HepG2 (cell line): Measurements from ENCODE around the gene GNG7. TPM values are rescaled to one million over a fixed set of nuclear protein-coding genes. Genes with fewer than 3 reads are reported as not detected.

Experiments used
- CAMTA2 ChIP-seq: sonication (generic); formaldehyde crosslinking; IDR thresholded peaks from 2 replicates; pipeline ENCODE4 v1.4.0; 2020; ENCODE audit warnings: mild to moderate bottlenecking, missing genetic modification reagents, borderline replicate concordance
- CENPT ChIP-seq: sonication (generic); formaldehyde crosslinking; IDR thresholded peaks from 2 replicates; pipeline ENCODE4 v1.8.0; 2022; ENCODE audit warnings: low read depth, mild to moderate bottlenecking, moderate library complexity, missing genetic modification reagents
- ESRRA ChIP-seq: sonication (generic); formaldehyde crosslinking; IDR thresholded peaks from 2 replicates; pipeline ENCODE4 v1.5.1; 2020; ENCODE audit warnings: mild to moderate bottlenecking, low read depth, missing genetic modification reagents
- HOXA7 ChIP-seq: sonication (generic); formaldehyde crosslinking; IDR thresholded peaks from 2 replicates; pipeline ENCODE4 v1.8.1; 2022; ENCODE audit warnings: mild to moderate bottlenecking, missing genetic modification reagents, moderate library complexity
- KAT8 ChIP-seq: IDR thresholded peaks from 2 replicates; pipeline ENCODE4 v1.6.1; 2016; ENCODE audit warnings: missing genetic modification reagents, missing compliant biosample characterization
- PITX1 ChIP-seq: sonication (generic); formaldehyde crosslinking; IDR thresholded peaks from 2 replicates; pipeline ENCODE4 v1.5.1; 2020; ENCODE audit warnings: mild to moderate bottlenecking, missing genetic modification reagents
- POLR2AphosphoS5 ChIP-seq: IDR thresholded peaks from 2 replicates; pipeline ENCODE4 v1.6.1; 2012; ENCODE audit warnings: low read depth, low read length
- RFXANK ChIP-seq: IDR thresholded peaks from 2 replicates; pipeline ENCODE4 v1.6.1; 2016
- TAF1 ChIP-seq: sonication (generic); formaldehyde crosslinking; IDR thresholded peaks from 2 replicates; pipeline ENCODE4 v1.4.0; 2020; ENCODE audit warnings: missing genetic modification reagents
- TMF1 ChIP-seq: sonication (generic); formaldehyde crosslinking; IDR thresholded peaks from 2 replicates; pipeline ENCODE4 v1.8.1; 2022; ENCODE audit warnings: low read depth, missing genetic modification reagents
- ZFP36L1 ChIP-seq: sonication (generic); formaldehyde crosslinking; IDR thresholded peaks from 2 replicates; pipeline ENCODE4 v1.8.0; 2022; ENCODE audit warnings: mild to moderate bottlenecking, missing genetic modification reagents, moderate library complexity
- ZNF335 ChIP-seq: sonication (generic); formaldehyde crosslinking; IDR thresholded peaks from 2 replicates; pipeline ENCODE4 v1.4.0; 2020; ENCODE audit warnings: missing genetic modification reagents
- ZNF569 ChIP-seq: sonication (generic); formaldehyde crosslinking; IDR thresholded peaks from 2 replicates; pipeline ENCODE4 v1.5.0; 2020; ENCODE audit warnings: mild to moderate bottlenecking, missing genetic modification reagents, moderate library complexity, borderline replicate concordance
- ZSCAN21 ChIP-seq: sonication (generic); formaldehyde crosslinking; IDR thresholded peaks from 2 replicates; pipeline ENCODE4 v1.8.0; 2022; ENCODE audit warnings: mild to moderate bottlenecking, missing genetic modification reagents, moderate library complexity, borderline replicate concordance
- polyA plus RNA-seq, 8 experiments: library from polyadenylated mRNA; depleted of rRNA in 3 of 8; stranded (reverse) in 7 of 8; unstranded in 1 of 8; fragments of >200 nt; fragmentation: Illumina TruSeq in 4 of 8; extraction: Trizol in 4 of 8; gene quantifications; 2 replicates each; pipeline versions ENCODE4 v1.2.1 to v1.2.3, GENCODE V29; 2011 to 2016; ENCODE audit warnings: low read depth in 4 of 8, missing spikeins in 1 of 8, mixed read lengths in 1 of 8; ENCODE audit not compliant: insufficient read depth in 1 of 8
- total RNA-seq, 5 experiments: library from RNA; depleted of rRNA; stranded (reverse); fragments of >200 nt; fragmentation: Illumina TruSeq; extraction: Trizol; gene quantifications; 2 replicates each; pipeline ENCODE4 v1.2.3, GENCODE V29; 2016; ENCODE audit warnings: low read depth in 1 of 5
- TF ChIP-seq, protein P1 (sequence below): sonication (generic); formaldehyde crosslinking; IDR thresholded peaks from 2 replicates; pipeline ENCODE4 v1.4.0; 2020; ENCODE audit warnings: mild to moderate bottlenecking, missing genetic modification reagents
- TF ChIP-seq, protein P2 (sequence below): sonication (generic); formaldehyde crosslinking; IDR thresholded peaks from 2 replicates; pipeline ENCODE4 v1.4.0; 2020; ENCODE audit warnings: missing genetic modification reagents
- TF ChIP-seq, protein P3 (sequence below): sonication (generic); formaldehyde crosslinking; IDR thresholded peaks from 2 replicates; pipeline ENCODE4 v1.4.0; 2020; ENCODE audit warnings: missing genetic modification reagents, borderline replicate concordance
- TF ChIP-seq, protein P4 (sequence below): sonication (generic); formaldehyde crosslinking; IDR thresholded peaks from 2 replicates; pipeline ENCODE4 v1.4.0; 2020; ENCODE audit warnings: missing genetic modification reagents, borderline replicate concordance
- TF ChIP-seq, protein P5 (sequence below): sonication (generic); formaldehyde crosslinking; conservative IDR thresholded peaks from 2 replicates; pipeline ENCODE4 v1.4.0; 2020; ENCODE audit warnings: mild to moderate bottlenecking, missing genetic modification reagents, moderate library complexity

The GNG7 gene
- total and polyA plus RNA-seq, 2 of the 13 experiments (the other 11 are each of a cell fraction or from before 2014, with no cell fraction given) = 1.4 to 3.3 TPM

DNA sequence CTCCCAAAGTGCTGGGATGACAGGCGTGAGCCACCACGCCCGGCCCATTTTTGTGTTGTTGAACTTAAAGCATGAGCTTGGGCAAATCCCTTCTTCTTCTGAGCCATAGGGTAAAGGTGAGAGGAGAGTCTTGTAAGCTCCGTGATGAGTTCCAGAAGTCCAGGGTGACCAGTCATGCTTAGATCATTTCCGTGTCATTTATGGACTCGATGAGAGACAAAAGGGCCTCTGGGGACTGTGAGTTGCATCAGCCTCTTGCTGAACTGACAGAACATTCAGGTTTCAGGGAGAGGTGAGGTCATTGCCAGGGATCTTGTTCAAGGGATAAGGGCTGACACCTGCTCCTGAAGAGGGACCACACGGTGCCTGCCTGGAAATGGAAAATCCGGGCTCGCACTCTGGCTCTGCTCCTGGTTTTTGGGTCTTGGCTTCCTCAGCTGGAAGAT lies 173.0 kb downstream of the GNG7 start (continued):
- TF ChIP-seq, protein P1, sequence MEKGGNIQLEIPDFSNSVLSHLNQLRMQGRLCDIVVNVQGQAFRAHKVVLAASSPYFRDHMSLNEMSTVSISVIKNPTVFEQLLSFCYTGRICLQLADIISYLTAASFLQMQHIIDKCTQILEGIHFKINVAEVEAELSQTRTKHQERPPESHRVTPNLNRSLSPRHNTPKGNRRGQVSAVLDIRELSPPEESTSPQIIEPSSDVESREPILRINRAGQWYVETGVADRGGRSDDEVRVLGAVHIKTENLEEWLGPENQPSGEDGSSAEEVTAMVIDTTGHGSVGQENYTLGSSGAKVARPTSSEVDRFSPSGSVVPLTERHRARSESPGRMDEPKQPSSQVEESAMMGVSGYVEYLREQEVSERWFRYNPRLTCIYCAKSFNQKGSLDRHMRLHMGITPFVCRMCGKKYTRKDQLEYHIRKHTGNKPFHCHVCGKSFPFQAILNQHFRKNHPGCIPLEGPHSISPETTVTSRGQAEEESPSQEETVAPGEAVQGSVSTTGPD (CRISPR knock-in tag) = no peak
- TF ChIP-seq TMF1 (CRISPR knock-in tag) (no peak), ZSCAN21 (CRISPR knock-in tag) (no peak), ZNF569 (CRISPR knock-in tag) (no peak), RFXANK (no peak), CENPT (CRISPR knock-in tag) (no peak), TAF1 (no peak), PITX1 (CRISPR knock-in tag) (no peak), POLR2AphosphoS5 (no peak), ZFP36L1 (CRISPR knock-in tag) (no peak), HOXA7 (no peak), ZNF335 (peak; percentile 65; the same call in 1 of the 2 replicates), CAMTA2 (no peak), KAT8 (CRISPR knock-in tag) (no peak), ESRRA (CRISPR knock-in tag) (no peak)
- TF ChIP-seq, protein P2, sequence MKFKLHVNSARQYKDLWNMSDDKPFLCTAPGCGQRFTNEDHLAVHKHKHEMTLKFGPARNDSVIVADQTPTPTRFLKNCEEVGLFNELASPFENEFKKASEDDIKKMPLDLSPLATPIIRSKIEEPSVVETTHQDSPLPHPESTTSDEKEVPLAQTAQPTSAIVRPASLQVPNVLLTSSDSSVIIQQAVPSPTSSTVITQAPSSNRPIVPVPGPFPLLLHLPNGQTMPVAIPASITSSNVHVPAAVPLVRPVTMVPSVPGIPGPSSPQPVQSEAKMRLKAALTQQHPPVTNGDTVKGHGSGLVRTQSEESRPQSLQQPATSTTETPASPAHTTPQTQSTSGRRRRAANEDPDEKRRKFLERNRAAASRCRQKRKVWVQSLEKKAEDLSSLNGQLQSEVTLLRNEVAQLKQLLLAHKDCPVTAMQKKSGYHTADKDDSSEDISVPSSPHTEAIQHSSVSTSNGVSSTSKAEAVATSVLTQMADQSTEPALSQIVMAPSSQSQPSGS = peak; percentile 51; the same call in 1 of the 2 replicates
- TF ChIP-seq, protein P3, sequence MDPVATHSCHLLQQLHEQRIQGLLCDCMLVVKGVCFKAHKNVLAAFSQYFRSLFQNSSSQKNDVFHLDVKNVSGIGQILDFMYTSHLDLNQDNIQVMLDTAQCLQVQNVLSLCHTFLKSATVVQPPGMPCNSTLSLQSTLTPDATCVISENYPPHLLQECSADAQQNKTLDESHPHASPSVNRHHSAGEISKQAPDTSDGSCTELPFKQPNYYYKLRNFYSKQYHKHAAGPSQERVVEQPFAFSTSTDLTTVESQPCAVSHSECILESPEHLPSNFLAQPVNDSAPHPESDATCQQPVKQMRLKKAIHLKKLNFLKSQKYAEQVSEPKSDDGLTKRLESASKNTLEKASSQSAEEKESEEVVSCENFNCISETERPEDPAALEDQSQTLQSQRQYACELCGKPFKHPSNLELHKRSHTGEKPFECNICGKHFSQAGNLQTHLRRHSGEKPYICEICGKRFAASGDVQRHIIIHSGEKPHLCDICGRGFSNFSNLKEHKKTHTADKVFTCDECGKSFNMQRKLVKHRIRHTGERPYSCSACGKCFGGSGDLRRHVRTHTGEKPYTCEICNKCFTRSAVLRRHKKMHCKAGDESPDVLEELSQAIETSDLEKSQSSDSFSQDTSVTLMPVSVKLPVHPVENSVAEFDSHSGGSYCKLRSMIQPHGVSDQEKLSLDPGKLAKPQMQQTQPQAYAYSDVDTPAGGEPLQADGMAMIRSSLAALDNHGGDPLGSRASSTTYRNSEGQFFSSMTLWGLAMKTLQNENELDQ (CRISPR knock-in tag) = no peak
- TF ChIP-seq, protein P4, sequence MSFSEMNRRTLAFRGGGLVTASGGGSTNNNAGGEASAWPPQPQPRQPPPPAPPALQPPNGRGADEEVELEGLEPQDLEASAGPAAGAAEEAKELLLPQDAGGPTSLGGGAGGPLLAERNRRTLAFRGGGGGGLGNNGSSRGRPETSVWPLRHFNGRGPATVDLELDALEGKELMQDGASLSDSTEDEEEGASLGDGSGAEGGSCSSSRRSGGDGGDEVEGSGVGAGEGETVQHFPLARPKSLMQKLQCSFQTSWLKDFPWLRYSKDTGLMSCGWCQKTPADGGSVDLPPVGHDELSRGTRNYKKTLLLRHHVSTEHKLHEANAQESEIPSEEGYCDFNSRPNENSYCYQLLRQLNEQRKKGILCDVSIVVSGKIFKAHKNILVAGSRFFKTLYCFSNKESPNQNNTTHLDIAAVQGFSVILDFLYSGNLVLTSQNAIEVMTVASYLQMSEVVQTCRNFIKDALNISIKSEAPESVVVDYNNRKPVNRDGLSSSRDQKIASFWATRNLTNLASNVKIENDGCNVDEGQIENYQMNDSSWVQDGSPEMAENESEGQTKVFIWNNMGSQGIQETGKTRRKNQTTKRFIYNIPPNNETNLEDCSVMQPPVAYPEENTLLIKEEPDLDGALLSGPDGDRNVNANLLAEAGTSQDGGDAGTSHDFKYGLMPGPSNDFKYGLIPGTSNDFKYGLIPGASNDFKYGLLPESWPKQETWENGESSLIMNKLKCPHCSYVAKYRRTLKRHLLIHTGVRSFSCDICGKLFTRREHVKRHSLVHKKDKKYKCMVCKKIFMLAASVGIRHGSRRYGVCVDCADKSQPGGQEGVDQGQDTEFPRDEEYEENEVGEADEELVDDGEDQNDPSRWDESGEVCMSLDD (CRISPR knock-in tag) = no peak
- TF ChIP-seq, protein P5, sequence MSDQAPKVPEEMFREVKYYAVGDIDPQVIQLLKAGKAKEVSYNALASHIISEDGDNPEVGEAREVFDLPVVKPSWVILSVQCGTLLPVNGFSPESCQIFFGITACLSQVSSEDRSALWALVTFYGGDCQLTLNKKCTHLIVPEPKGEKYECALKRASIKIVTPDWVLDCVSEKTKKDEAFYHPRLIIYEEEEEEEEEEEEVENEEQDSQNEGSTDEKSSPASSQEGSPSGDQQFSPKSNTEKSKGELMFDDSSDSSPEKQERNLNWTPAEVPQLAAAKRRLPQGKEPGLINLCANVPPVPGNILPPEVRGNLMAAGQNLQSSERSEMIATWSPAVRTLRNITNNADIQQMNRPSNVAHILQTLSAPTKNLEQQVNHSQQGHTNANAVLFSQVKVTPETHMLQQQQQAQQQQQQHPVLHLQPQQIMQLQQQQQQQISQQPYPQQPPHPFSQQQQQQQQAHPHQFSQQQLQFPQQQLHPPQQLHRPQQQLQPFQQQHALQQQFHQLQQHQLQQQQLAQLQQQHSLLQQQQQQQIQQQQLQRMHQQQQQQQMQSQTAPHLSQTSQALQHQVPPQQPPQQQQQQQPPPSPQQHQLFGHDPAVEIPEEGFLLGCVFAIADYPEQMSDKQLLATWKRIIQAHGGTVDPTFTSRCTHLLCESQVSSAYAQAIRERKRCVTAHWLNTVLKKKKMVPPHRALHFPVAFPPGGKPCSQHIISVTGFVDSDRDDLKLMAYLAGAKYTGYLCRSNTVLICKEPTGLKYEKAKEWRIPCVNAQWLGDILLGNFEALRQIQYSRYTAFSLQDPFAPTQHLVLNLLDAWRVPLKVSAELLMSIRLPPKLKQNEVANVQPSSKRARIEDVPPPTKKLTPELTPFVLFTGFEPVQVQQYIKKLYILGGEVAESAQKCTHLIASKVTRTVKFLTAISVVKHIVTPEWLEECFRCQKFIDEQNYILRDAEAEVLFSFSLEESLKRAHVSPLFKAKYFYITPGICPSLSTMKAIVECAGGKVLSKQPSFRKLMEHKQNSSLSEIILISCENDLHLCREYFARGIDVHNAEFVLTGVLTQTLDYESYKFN (CRISPR knock-in tag) = peak; percentile 40; the same call in 1 of the 2 replicates
